ENCODE results near the gene TK2.
A peak's percentile ranks its signal among the peaks of the same experiment; 100 is the strongest.

The TK2 gene

GRCh38 chr16:66512272-66513110 lies 37.4 kb downstream of the TK2 start:
- no peak overlapping the region for H3K4me3 ChIP-seq (ENCODE audit: low read depth, low read length)
- TF ChIP-seq CTCF (IDR thresholded peaks at IDR 0.05; ENCODE audit: low read depth, low read length), result no peak
- no peak for TF ChIP-seq MAX (IDR thresholded peaks at IDR 0.05; ENCODE audit: low read depth, low read length)
- TF ChIP-seq MYC (IDR thresholded peaks at IDR 0.05; ENCODE audit: low read depth, low read length), result no peak
- no peak for TF ChIP-seq POLR2A (IDR thresholded peaks at IDR 0.05; ENCODE audit: extremely low read depth, insufficient read length)
- no peak for DNase-seq (ENCODE audit: low read depth)

GRCh38 chr16:66511602-66512271 lies 38.2 kb downstream of the TK2 start:
- DNase-seq (ENCODE audit: low read depth), result peak; percentile 35
- no peak overlapping the region for H3K4me3 ChIP-seq (ENCODE audit: low read depth, low read length)

GRCh38 chr16:66510711-66511601 lies 39.0 kb downstream of the TK2 start:
- TF ChIP-seq MYC (IDR thresholded peaks at IDR 0.05; ENCODE audit: low read depth, low read length), result no peak
- TF ChIP-seq MAX (IDR thresholded peaks at IDR 0.05; ENCODE audit: low read depth, low read length), result no peak
- no peak for TF ChIP-seq CTCF (IDR thresholded peaks at IDR 0.05; ENCODE audit: low read depth, low read length)
- no peak for TF ChIP-seq POLR2A (IDR thresholded peaks at IDR 0.05; ENCODE audit: extremely low read depth, insufficient read length)
- H3K4me3 ChIP-seq (ENCODE audit: low read depth, low read length), result no peak overlapping the region
- no peak for DNase-seq (ENCODE audit: low read depth)

More at GRCh38 chr16:66511602-66512271, 38.2 kb downstream of the TK2 start:
- TF ChIP-seq MYC (IDR thresholded peaks at IDR 0.05; ENCODE audit: low read depth, low read length), result no peak
- TF ChIP-seq MAX (IDR thresholded peaks at IDR 0.05; ENCODE audit: low read depth, low read length), result no peak

- no peak for TF ChIP-seq MAX (IDR thresholded peaks at IDR 0.05; ENCODE audit: low read depth, low read length)
- no peak for TF ChIP-seq CTCF (IDR thresholded peaks at IDR 0.05; ENCODE audit: low read depth, low read length)
- no peak for TF ChIP-seq MYC (IDR thresholded peaks at IDR 0.05; ENCODE audit: low read depth, low read length)
- no peak for TF ChIP-seq POLR2A (IDR thresholded peaks at IDR 0.05; ENCODE audit: extremely low read depth, insufficient read length)
- no peak overlapping the region for H3K4me3 ChIP-seq (ENCODE audit: low read depth, low read length)
- no peak for DNase-seq (ENCODE audit: low read depth)
Observed at GRCh38 chr16:66510298-66510697, 39.6 kb downstream of the TK2 start.

- no peak for TF ChIP-seq MYC (IDR thresholded peaks at IDR 0.05; ENCODE audit: low read depth, low read length)
- TF ChIP-seq MAX (IDR thresholded peaks at IDR 0.05; ENCODE audit: low read depth, low read length), result no peak
- TF ChIP-seq CTCF (IDR thresholded peaks at IDR 0.05; ENCODE audit: low read depth, low read length), result no peak
- no peak for TF ChIP-seq POLR2A (IDR thresholded peaks at IDR 0.05; ENCODE audit: extremely low read depth, insufficient read length)
- no peak overlapping the region for H3K4me3 ChIP-seq (ENCODE audit: low read depth, low read length)
- DNase-seq (ENCODE audit: low read depth), result no peak
Observed at GRCh38 chr16:66509576-66509975, 40.3 kb downstream of the TK2 start.

Measured in NB4 (cell line).